A549 (cell line): ENCODE results near the gene EVI2A. TPM values are rescaled to one million over a fixed set of nuclear protein-coding genes. Genes with fewer than 3 reads are reported as not detected.

Source experiments
- ATAC-seq, 2 experiments: fragments of 200-7000 bp in 1 of 2; fragments of >200 bp in 1 of 2; cut with Nextera tagmentation in 1 of 2; cut with Tn5 transposase in 1 of 2; 3 replicates each; pipeline versions ENCODE4 v1.8.0 to v1.9.1; 2018 to 2020; ENCODE audit warnings: mild to moderate bottlenecking in 1 of 2, moderate library complexity in 1 of 2
- CTCF ChIA-PET: fragments of 300-600 bp; sonication (Branson Sonifier 250); formaldehyde crosslinking; extraction: SDS; loops from one replicate; lab custom pipeline; 2021; ENCODE audit warnings: antibody characterized with exemption, inconsistent platforms; lab: Yijun Ruan, JAX
- POLR2A ChIA-PET: fragments of 350-600 bp; formaldehyde crosslinking; extraction: SDS; loops from one replicate; lab custom pipeline; 2021; ENCODE audit warnings: antibody characterized with exemption, inconsistent platforms; lab: Yijun Ruan, JAX
- DNase-seq, 2 experiments: peaks; one replicate each; pipeline versions ENCODE4 v3.0.0 to v3.0.0-alpha.2; 2011 to 2016; ENCODE audit warnings: low read depth in 1 of 2, low spot score in 1 of 2
- FAIRE-seq: peaks from 2 replicates; lab custom pipeline; 2011; peaks lifted over from hg19 to GRCh38; lab: Jason Lieb, UNC
- H3K27ac ChIP-seq, 2 experiments: fragments of >200 bp; sonication (Bioruptor Twin); formaldehyde crosslinking; 3 replicates each; pipeline ENCODE4 v1.5.1; 2016 to 2017
- H3K4me1 ChIP-seq: fragments of >200 bp; sonication (Bioruptor Twin); formaldehyde crosslinking; 3 replicates; pipeline ENCODE4 v1.6.1; 2016
- H3K4me2 ChIP-seq: fragments of >200 bp; sonication (Bioruptor Twin); formaldehyde crosslinking; 3 replicates; pipeline ENCODE4 v1.6.1; 2016
- H3K4me3 ChIP-seq: fragments of >200 bp; sonication (Bioruptor Twin); formaldehyde crosslinking; 3 replicates; pipeline ENCODE4 v1.5.1; 2016
- H3K9me3 ChIP-seq: fragments of >200 bp; sonication (Bioruptor Twin); formaldehyde crosslinking; 3 replicates; pipeline ENCODE4 v1.6.1; 2016
- CTCF ChIP-seq: fragments of >200 bp; sonication (Bioruptor Twin); formaldehyde crosslinking; IDR thresholded peaks from 3 replicates; pipeline ENCODE4 v1.5.1; 2016
- EHMT2 ChIP-seq: fragments of 200-600 bp; sonication (generic); IDR thresholded peaks from 2 replicates; pipeline ENCODE4 v1.6.1; 2016; ENCODE audit warnings: antibody characterized with exemption, low read depth, mild to moderate bottlenecking, moderate library complexity
- ESRRA ChIP-seq: fragments of 150-350 bp; IDR thresholded peaks from 2 replicates; pipeline ENCODE4 v1.6.1; 2014; ENCODE audit warnings: mild to moderate bottlenecking, low read length, borderline replicate concordance
- FOSL2 ChIP-seq, 2 experiments: fragments of 450-650 bp in 1 of 2; fragments of >200 bp in 1 of 2; sonication (Bioruptor Twin) in 1 of 2; formaldehyde crosslinking; IDR thresholded peaks; 2 replicates each; pipeline versions ENCODE4 v1.5.0 to v1.6.1; 2016 to 2020; ENCODE audit warnings: mild to moderate bottlenecking in 1 of 2, moderate library complexity in 1 of 2
- MAFK ChIP-seq: fragments of 450-650 bp; IDR thresholded peaks from 2 replicates; pipeline ENCODE4 v1.6.1; 2014; ENCODE audit not compliant: partially characterized antibody
- NPAS2 ChIP-seq: fragments of 250-450 bp; sonication (Bioruptor Pico); IDR thresholded peaks from 2 replicates; pipeline ENCODE4 v1.8.0; 2022; ENCODE audit warnings: mild to moderate bottlenecking, moderate library complexity, borderline replicate concordance
- RARB ChIP-seq: fragments of 250-450 bp; sonication (Bioruptor Pico); IDR thresholded peaks from 2 replicates; pipeline ENCODE4 v1.8.0; 2021; ENCODE audit warnings: mild to moderate bottlenecking, moderate library complexity
- RCOR1 ChIP-seq: fragments of 150-350 bp; IDR thresholded peaks from 2 replicates; pipeline ENCODE4 v1.6.1; 2014; ENCODE audit warnings: antibody characterized with exemption, low read length, low read depth
- SMC3 ChIP-seq: fragments of >200 bp; sonication (Bioruptor Twin); formaldehyde crosslinking; IDR thresholded peaks from 3 replicates; pipeline ENCODE4 v1.6.1; 2018; ENCODE audit warnings: inconsistent platforms
- WGBS: methylation state at CpG from one replicate; pipeline ENCODE4 v1.1.6; 2017; ENCODE audit errors: missing lambda C conversion rate; 5-methylcytosine and 5-hydroxymethylcytosine counted together
- polyA plus RNA-seq, 4 experiments: library from polyadenylated mRNA; depleted of rRNA in 3 of 4; stranded (reverse); fragments of >200 nt; fragmentation: RNase III in 1 of 4; extraction: RNeasy Plus Mini Kit Qiagen cat#74134 plus additional on column Dnase treatment in 1 of 4; gene quantifications; 2 replicates in 3 of 4; 3 replicates in 1 of 4; pipeline ENCODE4 v1.2.3, GENCODE V29; 2011 to 2017
- TF ChIP-seq, protein P1 (sequence below): fragments of 200-600 bp; sonication (generic); IDR thresholded peaks from 2 replicates; pipeline ENCODE4 v1.6.1; 2016; ENCODE audit warnings: antibody characterized with exemption, mild to moderate bottlenecking, moderate library complexity
- TF ChIP-seq, protein P2 (sequence below): fragments of >200 bp; sonication (Bioruptor Twin); formaldehyde crosslinking; IDR thresholded peaks from 2 replicates; pipeline ENCODE4 v1.6.1; 2016

Gene EVI2A
- polyA plus RNA-seq, 2 of the 4 experiments (the other 2 are of a cell fraction) = not detected

GRCh38 chr17:31329221-31329620 lies 7.8 kb upstream of the EVI2A start:
- FAIRE-seq (no peak), DNase-seq (no peak), ATAC-seq (no peak)
- H3K4me2 ChIP-seq = no peak overlapping the region
- ChIA-PET POLR2A (interaction anchor here (0.6 kb wide), 1 partner anchor 461 kb away, joined by 3 read pairs; no protein-coding TSS in a partner anchor), CTCF (interaction anchor here (0.6 to 1.4 kb wide), 4 partner anchors 9 to 235 kb away, joined by 3 to 5 read pairs (median 4); partner anchors contain the start of gene NF1)
- TF ChIP-seq NPAS2 (CRISPR knock-in tag) (no peak), CTCF (no peak), RCOR1 (no peak), MAFK (no peak), RARB (CRISPR knock-in tag) (no peak), EHMT2 (no peak)
- TF ChIP-seq, protein P1, sequence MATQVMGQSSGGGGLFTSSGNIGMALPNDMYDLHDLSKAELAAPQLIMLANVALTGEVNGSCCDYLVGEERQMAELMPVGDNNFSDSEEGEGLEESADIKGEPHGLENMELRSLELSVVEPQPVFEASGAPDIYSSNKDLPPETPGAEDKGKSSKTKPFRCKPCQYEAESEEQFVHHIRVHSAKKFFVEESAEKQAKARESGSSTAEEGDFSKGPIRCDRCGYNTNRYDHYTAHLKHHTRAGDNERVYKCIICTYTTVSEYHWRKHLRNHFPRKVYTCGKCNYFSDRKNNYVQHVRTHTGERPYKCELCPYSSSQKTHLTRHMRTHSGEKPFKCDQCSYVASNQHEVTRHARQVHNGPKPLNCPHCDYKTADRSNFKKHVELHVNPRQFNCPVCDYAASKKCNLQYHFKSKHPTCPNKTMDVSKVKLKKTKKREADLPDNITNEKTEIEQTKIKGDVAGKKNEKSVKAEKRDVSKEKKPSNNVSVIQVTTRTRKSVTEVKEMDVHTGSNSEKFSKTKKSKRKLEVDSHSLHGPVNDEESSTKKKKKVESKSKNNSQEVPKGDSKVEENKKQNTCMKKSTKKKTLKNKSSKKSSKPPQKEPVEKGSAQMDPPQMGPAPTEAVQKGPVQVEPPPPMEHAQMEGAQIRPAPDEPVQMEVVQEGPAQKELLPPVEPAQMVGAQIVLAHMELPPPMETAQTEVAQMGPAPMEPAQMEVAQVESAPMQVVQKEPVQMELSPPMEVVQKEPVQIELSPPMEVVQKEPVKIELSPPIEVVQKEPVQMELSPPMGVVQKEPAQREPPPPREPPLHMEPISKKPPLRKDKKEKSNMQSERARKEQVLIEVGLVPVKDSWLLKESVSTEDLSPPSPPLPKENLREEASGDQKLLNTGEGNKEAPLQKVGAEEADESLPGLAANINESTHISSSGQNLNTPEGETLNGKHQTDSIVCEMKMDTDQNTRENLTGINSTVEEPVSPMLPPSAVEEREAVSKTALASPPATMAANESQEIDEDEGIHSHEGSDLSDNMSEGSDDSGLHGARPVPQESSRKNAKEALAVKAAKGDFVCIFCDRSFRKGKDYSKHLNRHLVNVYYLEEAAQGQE = no peak
- no peak overlapping the region for H3K27ac ChIP-seq
- no peaks in the 10 kb centered on the region for H3K9me3 ChIP-seq
- peaks cover 12% of the 10 kb centered on the region for H3K4me1 ChIP-seq
- no peak overlapping the region for H3K4me3 ChIP-seq

GRCh38 chr17:31328160-31328535 lies 6.7 kb upstream of the EVI2A start:
- POLR2A ChIA-PET = no interaction called here
- Histone ChIP-seq H3K27ac (no peak overlapping the region), H3K9me3 (no peaks in the 10 kb centered on the region), H3K4me3 (no peak overlapping the region), H3K4me2 (peak overlapping the region; percentile 6; the same call in 2 of the 3 replicates), H3K4me1 (peaks cover 12% of the 10 kb centered on the region)
- no peak for FAIRE-seq
- CTCF ChIA-PET = interaction anchor here (1.3 to 1.4 kb wide), 2 partner anchors 10 to 15 kb away, joined by 3 to 5 read pairs; no protein-coding TSS in a partner anchor
- TF ChIP-seq, protein P2, sequence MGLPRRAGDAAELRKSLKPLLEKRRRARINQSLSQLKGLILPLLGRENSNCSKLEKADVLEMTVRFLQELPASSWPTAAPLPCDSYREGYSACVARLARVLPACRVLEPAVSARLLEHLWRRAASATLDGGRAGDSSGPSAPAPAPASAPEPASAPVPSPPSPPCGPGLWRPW = no peak
- no peak; a peak in 1 of 6 replicates for ATAC-seq
- no peak for DNase-seq

DNA sequence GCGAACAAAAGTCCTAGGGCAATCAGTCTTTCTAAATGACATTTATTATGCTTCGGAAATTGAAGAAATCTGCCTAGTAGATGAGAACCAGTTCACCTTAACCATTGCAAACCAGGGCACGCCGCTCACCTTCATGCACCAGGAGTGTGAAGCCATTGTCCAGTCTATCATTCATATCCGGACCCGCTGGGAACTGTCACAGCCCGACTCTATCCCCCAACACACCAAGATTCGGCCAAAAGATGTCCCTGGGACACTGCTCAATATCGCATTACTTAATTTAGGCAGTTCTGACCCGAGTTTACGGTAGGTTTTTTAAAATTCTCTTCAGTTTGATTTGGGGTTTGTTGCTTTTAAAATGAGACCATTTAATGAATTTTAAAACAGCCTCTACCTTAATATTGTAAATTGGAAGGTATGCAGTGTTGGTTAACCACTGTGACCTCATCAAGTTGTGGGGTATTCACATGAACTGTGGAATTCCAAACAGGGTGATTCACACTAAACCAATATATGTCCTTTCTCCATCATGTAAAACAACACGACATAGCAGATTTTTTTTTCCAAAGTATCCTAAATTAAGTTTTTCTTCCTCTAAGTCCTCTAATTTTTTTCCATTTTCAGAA lies 6.2 kb upstream of the EVI2A start:
- ChIA-PET POLR2A (no interaction called here), CTCF (interaction anchor here (1.3 to 1.4 kb wide), 2 partner anchors 10 to 16 kb away, joined by 3 to 5 read pairs; no protein-coding TSS in a partner anchor)
- no peak for FAIRE-seq
- Histone ChIP-seq H3K9me3 (no peaks in the 10 kb centered on the region), H3K27ac (peak overlapping the region in 1 of 2 experiments; percentile 35; a peak in 2 of 6 replicates), H3K4me3 (no peak overlapping the region), H3K4me1 (peaks cover 12% of the 10 kb centered on the region), H3K4me2 (peak overlapping the region; percentile 6; the same call in 2 of the 3 replicates)
- DNase-seq = peak; percentile 19 to 35
- 88% methylated on average over 12 of the region's 12 CpGs for WGBS
- peak; percentile 68 to 72; a peak in 3 of 6 replicates for ATAC-seq
- TF ChIP-seq SMC3 (no peak), MAFK (peak; percentile 22), FOSL2 (IDR thresholded peaks at IDR 0.05) (no peak), FOSL2 (CRISPR knock-in tag; IDR thresholded peaks at IDR 0.05) (peak; percentile 54)

GRCh38 chr17:31323551-31323950 lies 2.1 kb upstream of the EVI2A start:
- no peak for TF ChIP-seq ESRRA
- TF ChIP-seq MAFK = peak; percentile 43
- H3K27ac ChIP-seq = no peak overlapping the region
- POLR2A ChIA-PET = no interaction called here
- FAIRE-seq = no peak
- no peak for DNase-seq
- no peak overlapping the region for H3K4me2 ChIP-seq
- no peak for ATAC-seq
- H3K4me1 ChIP-seq = peaks cover 12% of the 10 kb centered on the region
- H3K9me3 ChIP-seq = no peaks in the 10 kb centered on the region
- H3K4me3 ChIP-seq = no peak overlapping the region
- CTCF ChIA-PET = interaction anchor here (0.6 to 1.8 kb wide), 3 partner anchors 11 to 474 kb away, joined by 3 to 4 read pairs (median 3); no protein-coding TSS in a partner anchor
